Midbrain (tissue), 1 donor: Measurements from ENCODE around the gene TBL1X.
A peak's percentile ranks its signal among the peaks of the same experiment; 100 is the strongest.

Experiments
- DNase-seq: peaks from one replicate; lab custom pipeline; 2025; lab: John Stamatoyannopoulos, UW

TBL1X gene

GRCh38 chrX:9668537-9668936 lies 203.7 kb downstream of the TBL1X start:
- no peak for DNase-seq

DNA sequence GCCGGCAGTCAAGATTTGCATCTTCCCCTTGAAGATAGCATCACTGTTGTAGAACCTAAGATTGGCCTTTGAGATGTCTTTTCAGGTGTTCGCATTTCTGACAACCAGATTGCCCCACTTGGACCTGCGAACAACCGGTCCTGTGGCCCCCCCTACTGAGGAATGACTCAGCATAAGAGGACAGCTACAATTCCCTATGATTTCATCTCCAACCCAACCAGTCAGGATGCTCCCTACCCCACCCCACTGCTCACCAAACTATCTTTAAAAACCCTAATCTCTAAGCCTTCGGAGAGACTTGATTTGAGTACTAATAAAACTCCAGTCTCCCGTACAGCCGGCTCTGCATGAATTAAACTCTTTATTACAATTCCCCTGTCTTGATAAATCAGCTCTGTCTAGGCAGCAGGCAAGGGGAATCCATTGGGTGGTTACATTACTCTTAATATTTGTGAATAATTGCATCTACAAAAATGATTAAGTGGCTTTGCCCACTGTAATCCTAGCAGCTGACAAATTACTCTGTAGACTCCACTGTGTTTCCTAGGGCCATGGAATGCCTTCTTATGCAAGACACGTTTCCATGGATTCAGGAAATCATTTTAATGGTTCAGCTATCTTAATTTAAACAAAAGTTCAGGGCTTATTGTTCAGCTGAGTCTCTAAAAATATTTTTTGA lies 205.4 kb downstream of the TBL1X start:
- peak; percentile 12 for DNase-seq

DNA sequence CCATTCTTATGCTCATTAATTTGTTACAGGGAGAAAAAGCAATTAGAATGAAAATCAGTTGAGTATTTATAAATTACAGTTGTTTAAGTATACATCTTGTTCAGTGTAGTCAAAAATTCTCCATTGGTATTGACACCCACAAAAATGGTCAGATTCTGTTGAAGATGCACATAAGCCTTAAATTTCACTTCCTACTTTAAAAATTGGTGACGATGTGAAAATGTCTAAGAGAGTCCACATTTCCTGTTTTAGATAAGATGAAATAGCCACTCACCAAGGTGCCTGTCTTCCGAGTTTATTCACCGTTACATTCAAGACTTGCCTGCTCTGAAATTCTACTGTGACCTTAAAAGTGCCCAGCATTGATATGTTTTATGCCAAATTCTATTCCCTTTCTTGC lies 207.1 kb downstream of the TBL1X start:
- DNase-seq = no peak

- DNase-seq = no peak
These were observed 211.4 kb downstream of the TBL1X start for GRCh38 chrX:9676306-9676705.

DNA sequence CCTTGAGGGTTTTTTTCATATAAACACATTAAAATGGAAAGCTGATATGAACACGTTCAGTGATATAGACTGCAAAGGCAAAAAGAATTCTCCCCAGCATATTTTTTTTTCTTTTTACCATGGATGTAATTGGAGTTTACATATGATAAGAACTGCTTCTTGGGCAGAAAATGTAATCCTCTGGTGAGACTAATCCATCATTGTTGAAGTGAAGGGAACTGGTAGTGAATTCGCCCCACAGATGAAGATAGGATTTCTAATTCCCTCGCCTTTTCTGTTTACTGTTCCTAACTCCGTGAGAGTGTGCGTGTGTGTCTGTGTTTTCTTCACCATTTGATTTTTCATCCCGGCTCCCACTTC lies 211.9 kb downstream of the TBL1X start:
- no peak for DNase-seq

- DNase-seq = no peak
These were observed 212.4 kb downstream of the TBL1X start for GRCh38 chrX:9677098-9677739.

DNA sequence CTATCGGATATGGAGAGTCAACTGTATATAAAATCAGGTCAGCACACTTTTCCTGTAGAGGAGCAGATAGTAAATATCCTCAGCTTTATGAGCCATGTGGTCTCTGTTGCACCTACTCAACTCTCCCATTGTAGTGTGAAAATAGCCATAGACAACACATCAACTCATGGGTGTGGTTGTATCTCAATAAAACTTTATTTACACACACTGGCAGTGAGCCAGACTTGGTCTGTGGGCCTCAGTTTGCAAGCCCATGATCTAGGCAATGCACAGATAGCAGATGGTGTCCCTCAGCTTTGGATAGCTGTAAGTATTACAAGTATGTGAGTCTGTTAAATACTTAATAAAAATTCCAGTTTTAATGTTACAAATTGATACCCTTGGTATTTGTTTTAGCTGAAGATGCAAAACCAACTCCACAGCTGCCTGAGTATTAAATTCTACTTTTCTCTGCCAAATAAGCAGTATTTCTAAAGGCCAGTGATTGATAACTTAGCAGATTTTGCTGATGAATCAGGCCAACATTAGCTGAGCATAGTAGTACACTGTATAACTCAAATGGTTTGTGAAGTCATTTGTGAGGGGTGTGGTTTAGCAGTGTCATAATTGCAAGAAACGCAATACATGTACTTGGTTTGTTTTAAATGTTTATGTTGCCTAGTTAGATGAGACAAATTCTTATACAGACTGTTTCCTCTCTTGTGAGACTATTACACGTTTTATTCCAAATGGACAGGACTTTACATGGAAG lies 213.5 kb downstream of the TBL1X start:
- no peak for DNase-seq

- no peak for DNase-seq
These were observed 216.2 kb downstream of the TBL1X start for GRCh38 chrX:9681011-9681410.

DNA sequence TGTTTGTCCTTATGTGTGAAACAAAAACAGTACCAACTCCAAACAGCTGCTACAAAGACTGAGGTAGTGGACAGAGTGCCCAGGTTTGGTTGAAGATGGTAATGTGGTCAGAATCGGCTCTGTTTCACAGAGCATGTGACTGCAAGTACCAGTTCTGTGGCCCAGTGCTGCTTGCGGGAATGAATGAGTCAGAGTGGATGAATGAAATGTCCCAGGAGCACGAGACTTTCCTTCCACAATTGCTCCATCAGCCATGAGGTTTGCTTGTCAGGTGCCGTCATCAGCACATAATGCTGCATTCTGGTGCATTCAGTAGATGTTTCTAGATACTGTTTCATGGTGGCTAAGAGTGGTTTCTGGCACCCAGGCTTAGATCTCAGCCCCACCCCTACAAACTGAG lies 216.6 kb downstream of the TBL1X start:
- DNase-seq = no peak

DNA sequence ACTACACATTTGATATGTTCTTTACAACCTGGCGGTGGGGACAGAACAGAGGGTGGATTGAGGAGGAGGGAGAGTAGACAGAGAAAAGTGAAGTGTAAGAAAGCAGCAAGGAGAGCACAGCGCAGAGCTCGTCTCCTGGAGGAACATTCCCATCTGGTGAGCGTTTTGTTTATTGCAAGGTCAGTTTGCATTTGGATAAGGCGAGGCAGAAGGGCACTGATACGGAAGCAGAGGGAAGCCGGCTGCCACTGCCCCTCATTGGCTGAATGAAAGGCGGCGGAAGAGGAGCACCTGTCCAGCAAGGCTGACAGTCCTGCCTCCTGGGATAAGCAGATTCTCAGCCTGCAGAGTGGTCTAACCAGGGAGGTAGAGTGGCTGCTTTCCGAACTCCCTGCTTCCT lies 217.6 kb downstream of the TBL1X start:
- no peak for DNase-seq

DNA sequence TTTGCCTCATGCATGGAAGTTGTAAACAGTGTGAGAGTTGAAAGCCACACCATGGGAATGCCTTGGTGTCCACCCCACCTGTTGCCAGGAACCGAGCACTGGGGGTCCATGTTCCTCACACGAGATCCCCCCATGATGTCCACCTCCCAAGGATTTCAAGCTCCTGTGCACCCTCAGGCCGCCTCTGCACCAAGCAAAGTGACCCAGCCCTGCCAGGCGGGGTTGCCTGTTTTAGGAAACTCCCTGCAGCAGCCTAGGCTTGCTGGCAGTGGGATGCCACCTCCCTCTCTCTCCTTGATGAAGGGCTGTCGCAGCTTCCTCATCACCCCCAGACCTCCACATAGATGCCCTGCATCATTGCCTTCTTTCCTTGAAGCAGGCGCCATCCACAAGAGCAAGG lies 218.0 kb downstream of the TBL1X start:
- DNase-seq = no peak

GRCh38 chrX:9683350-9683749 lies 218.5 kb downstream of the TBL1X start:
- no peak for DNase-seq

- DNase-seq = no peak
These were observed 223.0 kb downstream of the TBL1X start for GRCh38 chrX:9687899-9688298.

- no peak for DNase-seq
These were observed 224.0 kb downstream of the TBL1X start for GRCh38 chrX:9688833-9689232.

DNA sequence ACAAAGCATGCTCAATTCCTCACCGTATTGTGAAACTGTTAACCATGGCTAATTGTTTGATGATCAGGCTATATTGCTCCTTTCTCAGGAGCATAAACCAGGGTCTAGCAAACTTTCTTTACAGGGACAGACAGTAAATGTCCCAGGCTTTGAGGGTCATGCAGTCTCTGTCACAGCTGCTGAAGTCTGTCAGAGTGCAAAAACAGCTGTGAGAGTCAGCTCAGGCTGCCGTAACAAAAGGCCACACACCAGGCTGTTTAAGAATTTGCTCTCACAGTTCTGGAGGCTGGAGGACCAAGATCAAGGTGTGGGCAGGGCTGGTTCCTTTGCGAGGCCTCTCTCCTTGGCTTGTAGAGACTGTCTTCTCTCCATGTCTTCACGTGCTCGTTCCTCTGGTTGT lies 225.2 kb downstream of the TBL1X start:
- no peak for DNase-seq

DNA sequence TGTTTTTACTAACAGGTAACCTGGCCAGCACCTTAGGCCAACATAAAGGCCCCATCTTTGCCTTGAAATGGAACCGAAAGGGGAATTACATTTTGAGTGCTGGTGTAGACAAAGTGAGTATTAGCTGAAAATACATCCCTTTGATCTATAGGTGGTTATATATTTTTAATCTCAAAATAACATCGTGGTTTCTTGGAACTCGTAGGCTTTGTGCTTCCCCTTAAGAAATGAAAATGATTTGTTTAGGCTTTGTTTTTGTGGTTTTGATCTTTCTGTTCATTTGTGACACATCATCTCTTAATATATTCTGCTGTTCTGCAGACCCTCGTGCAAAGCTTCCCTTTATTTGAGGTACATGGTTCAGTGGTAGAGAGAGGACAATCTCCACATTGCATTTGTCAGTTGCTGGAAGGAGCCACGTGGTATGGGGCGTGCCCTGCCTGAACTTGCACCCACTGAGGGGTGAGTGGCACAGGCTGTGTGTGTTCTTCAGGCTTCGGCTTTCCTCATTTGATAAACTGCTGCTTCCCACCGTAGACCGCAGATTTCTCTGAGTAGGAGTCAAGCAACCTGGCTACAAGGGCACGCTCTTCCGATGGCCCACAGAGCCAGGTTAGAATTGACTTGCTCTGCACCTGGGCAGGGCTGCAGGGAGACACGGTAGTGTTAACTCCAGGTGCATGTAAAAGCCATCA lies 228.6 kb downstream of the TBL1X start:
- DNase-seq = no peak

- no peak for DNase-seq
These were observed 233.7 kb downstream of the TBL1X start for GRCh38 chrX:9698576-9698975.

GRCh38 chrX:9700555-9700954 lies 235.7 kb downstream of the TBL1X start:
- DNase-seq = no peak

- no peak for DNase-seq
These were observed 236.9 kb downstream of the TBL1X start for GRCh38 chrX:9701790-9702189.

DNA sequence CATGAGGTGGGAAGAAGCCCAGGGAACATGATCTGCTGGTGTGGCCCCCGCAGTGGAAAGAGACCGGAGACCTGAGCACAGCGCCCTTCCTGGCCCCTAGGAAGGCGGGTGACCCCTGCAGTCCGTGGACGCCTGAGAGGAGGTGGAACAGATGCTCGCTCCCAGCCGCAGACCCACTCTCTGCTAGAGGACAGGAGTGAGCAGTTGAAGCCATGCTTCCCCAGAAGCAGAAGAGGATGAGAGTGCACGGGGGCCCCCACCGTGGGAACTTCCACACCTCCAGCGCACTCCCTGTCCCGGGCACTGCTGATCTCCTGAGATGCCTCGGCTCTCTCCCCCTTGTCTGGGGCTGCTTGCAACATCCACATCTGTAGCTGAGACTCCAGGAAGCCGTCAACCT lies 238.5 kb downstream of the TBL1X start:
- DNase-seq = no peak

DNA sequence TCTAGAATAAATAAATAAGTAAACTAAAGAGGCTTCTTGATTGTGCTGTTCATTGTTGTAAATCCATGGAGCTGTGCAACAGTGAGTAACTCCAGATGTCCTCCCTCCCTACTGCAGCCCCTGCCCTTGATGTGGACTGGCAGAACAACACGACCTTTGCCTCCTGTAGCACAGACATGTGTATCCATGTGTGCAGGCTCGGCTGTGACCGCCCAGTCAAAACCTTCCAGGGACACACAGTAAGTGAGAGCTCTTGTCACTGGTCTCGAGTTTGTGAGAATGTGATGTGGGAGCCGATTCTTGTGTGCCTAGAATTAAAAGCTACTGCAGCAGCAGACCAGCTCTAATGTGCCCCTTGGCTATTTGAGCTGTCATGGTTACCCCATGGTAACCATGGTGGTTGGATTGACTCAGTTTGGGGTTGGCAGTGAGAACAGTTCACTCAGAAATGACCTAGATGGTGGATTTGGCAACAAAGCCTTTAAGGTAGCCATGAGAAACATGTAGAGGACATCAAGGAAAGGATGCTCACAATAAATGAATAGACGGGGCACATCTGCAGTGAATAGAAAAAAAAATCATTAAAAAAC lies 240.1 kb downstream of the TBL1X start:
- DNase-seq = no peak

GRCh38 chrX:9706421-9706820 lies 241.6 kb downstream of the TBL1X start:
- DNase-seq = no peak
